Stimulated activated naive CD8-positive, alpha-beta T cell treated with anti-CD3 and anti-CD28 coated beads, Interleukin-15, Interleukin-2, amounts not matched to agents 100 U/mL and 50 U/mL, for 24 hours (primary cell): ENCODE data around the gene MBP.

ENCODE experiments used
- ATAC-seq: fragments of 150-1000 bp; cut with Tn5 transposase; one replicate; pipeline ENCODE4 v1.10.0; 2021
- DNase-seq: peaks from one replicate; pipeline ENCODE4 v3.0.0; 2021

MBP gene

GRCh38 chr18:77151033-77151771 lies 18.6 kb upstream of the MBP start:
- ATAC-seq: peak; percentile 38

GRCh38 chr18:77150588-77150987 lies 18.0 kb upstream of the MBP start:
- no peak for ATAC-seq
- DNase-seq: no peak

More at GRCh38 chr18:77151033-77151771, 18.6 kb upstream of the MBP start:
- no peak for DNase-seq

GRCh38 chr18:77148289-77148688 lies 15.7 kb upstream of the MBP start:
- no peak for DNase-seq
- no peak for ATAC-seq

- peak; percentile 88 for ATAC-seq
- DNase-seq: no peak
These were observed 14.9 kb upstream of the MBP start for GRCh38 chr18:77147418-77147852.

- DNase-seq: no peak
- no peak for ATAC-seq
These were observed 13.9 kb upstream of the MBP start for GRCh38 chr18:77146249-77147080.

- no peak for ATAC-seq
These were observed 12.8 kb upstream of the MBP start for GRCh38 chr18:77145364-77145901.

GRCh38 chr18:77144451-77145118 lies 12.0 kb upstream of the MBP start:
- no peak for ATAC-seq
- no peak for DNase-seq

More at GRCh38 chr18:77145364-77145901, 12.8 kb upstream of the MBP start:
- no peak for DNase-seq

- ATAC-seq (no peak), DNase-seq (no peak)
These were observed 11.5 kb upstream of the MBP start for GRCh38 chr18:77144046-77144445.

GRCh38 chr18:77143196-77143595 lies 10.6 kb upstream of the MBP start:
- no peak for ATAC-seq
- DNase-seq: no peak

- no peak for ATAC-seq
- DNase-seq: no peak
These were observed 9.0 kb upstream of the MBP start for GRCh38 chr18:77141401-77142118.

GRCh38 chr18:77140439-77141109 lies 8.0 kb upstream of the MBP start:
- ATAC-seq: peak; percentile 50
- no peak for DNase-seq

GRCh38 chr18:77140030-77140429 lies 7.4 kb upstream of the MBP start:
- ATAC-seq: no peak
- DNase-seq: no peak

- ATAC-seq (no peak), DNase-seq (no peak)
These were observed 7.0 kb upstream of the MBP start for GRCh38 chr18:77139619-77140018.

- DNase-seq: no peak
These were observed 5.7 kb upstream of the MBP start for GRCh38 chr18:77138270-77138669.

GRCh38 chr18:77137851-77138250 lies 5.3 kb upstream of the MBP start:
- ATAC-seq (no peak), DNase-seq (no peak)

More at GRCh38 chr18:77138270-77138669, 5.7 kb upstream of the MBP start:
- no peak for ATAC-seq

GRCh38 chr18:77136871-77137665 lies 4.5 kb upstream of the MBP start:
- ATAC-seq (no peak), DNase-seq (no peak)

GRCh38 chr18:77136076-77136718 lies 3.6 kb upstream of the MBP start:
- ATAC-seq (no peak), DNase-seq (no peak)

GRCh38 chr18:77135339-77136075 lies 2.9 kb upstream of the MBP start:
- DNase-seq (no peak), ATAC-seq (no peak)

GRCh38 chr18:77134611-77135010 lies 2.0 kb upstream of the MBP start:
- ATAC-seq: no peak
- no peak for DNase-seq
